ENCODE data around the gene HELQ.

DNA sequence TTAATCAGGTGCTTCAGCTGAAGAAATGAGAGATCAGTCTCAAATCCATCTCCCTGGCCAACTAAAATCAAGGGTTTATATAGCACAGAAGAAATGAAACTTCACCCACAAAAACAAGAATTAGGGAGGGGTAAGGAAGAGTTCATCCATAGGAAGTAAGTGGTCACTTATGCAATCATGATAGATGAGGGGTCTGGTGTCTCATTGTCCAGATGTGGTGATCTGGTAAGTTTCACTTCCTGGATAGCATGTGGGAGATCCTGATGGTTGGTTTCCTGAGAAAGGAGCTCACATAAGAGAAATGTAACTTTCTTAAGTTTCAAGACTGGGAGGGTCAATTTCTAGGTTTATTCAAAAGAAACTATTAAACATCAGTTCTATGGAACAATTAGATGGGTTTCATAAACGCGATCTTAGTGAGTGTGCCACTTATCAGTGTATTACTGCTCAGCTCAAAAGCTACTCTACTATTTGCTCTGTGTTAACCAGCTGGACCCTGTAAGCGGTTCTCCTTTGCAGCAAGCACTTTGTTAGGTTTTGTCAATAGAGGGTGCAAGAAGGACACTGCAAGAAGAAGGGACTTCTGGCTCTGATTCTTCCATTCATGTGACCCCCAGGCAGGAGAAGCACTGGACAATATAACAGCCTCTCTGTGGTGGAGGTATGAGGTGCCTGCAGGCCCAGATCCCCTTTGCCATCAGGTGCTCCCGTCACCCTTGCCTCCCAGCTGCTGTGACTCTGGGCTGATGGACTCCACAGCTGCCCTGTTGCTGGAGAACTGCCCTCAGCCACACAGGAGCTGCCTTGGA lies 85.6 kb downstream of the HELQ start:
- TF ChIP-seq, protein P1, sequence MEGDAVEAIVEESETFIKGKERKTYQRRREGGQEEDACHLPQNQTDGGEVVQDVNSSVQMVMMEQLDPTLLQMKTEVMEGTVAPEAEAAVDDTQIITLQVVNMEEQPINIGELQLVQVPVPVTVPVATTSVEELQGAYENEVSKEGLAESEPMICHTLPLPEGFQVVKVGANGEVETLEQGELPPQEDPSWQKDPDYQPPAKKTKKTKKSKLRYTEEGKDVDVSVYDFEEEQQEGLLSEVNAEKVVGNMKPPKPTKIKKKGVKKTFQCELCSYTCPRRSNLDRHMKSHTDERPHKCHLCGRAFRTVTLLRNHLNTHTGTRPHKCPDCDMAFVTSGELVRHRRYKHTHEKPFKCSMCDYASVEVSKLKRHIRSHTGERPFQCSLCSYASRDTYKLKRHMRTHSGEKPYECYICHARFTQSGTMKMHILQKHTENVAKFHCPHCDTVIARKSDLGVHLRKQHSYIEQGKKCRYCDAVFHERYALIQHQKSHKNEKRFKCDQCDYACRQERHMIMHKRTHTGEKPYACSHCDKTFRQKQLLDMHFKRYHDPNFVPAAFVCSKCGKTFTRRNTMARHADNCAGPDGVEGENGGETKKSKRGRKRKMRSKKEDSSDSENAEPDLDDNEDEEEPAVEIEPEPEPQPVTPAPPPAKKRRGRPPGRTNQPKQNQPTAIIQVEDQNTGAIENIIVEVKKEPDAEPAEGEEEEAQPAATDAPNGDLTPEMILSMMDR (IDR thresholded peaks at IDR 0.05), result no peak
- TF ChIP-seq ZFX (IDR thresholded peaks at IDR 0.05; ENCODE audit: borderline replicate concordance), result no peak

Data from 22Rv1 (cell line).